Neural cell (in vitro differentiated cells): ENCODE measurements around the gene PCBP4. TPM values are rescaled to one million over a fixed set of nuclear protein-coding genes. Genes with fewer than 3 reads are reported as not detected.

Experiments used
- H2AFZ ChIP-seq: fragments of 200-600, 300-800 bp; sonication (generic), shearing (Covaris generic); 2 replicates; pipeline ENCODE4 v1.6.0; 2014; ENCODE audit warnings: low read depth, mild to moderate bottlenecking, antibody characterized with exemption, low read length, moderate library complexity
- H3F3A ChIP-seq: fragments of 200-600 bp; shearing (Covaris generic); 2 replicates; pipeline ENCODE4 v1.6.1; 2016; ENCODE audit warnings: mild to moderate bottlenecking, moderate library complexity, mixed read lengths, antibody characterized with exemption, low read length; ENCODE audit not compliant: insufficient read depth, poor library complexity, severe bottlenecking
- H3K27ac ChIP-seq: fragments of 200-600, 300-800 bp; sonication (generic), shearing (Covaris generic); 2 replicates; pipeline ENCODE4 v1.5.1; 2014; ENCODE audit warnings: mild to moderate bottlenecking, low read length, moderate library complexity
- H3K27me3 ChIP-seq: fragments of 300-800, 200-600 bp; sonication (generic), shearing (Covaris generic); 2 replicates; pipeline ENCODE4 v1.6.0; 2014; ENCODE audit warnings: mild to moderate bottlenecking, low read depth, low read length, moderate library complexity; ENCODE audit not compliant: insufficient read depth
- H3K36me3 ChIP-seq: fragments of 300-800, 200-600 bp; sonication (generic), shearing (Covaris generic); 2 replicates; pipeline ENCODE4 v1.5.1; 2014; ENCODE audit warnings: mild to moderate bottlenecking, antibody characterized with exemption, low read length, moderate library complexity; ENCODE audit not compliant: insufficient read depth
- H3K4me2 ChIP-seq: fragments of 300-800, 200-600 bp; sonication (generic), shearing (Covaris generic); 2 replicates; pipeline ENCODE4 v1.6.0; 2014; ENCODE audit warnings: mild to moderate bottlenecking, low read length
- H3K4me3 ChIP-seq: fragments of 300-800, 200-600 bp; sonication (generic), shearing (Covaris generic); 2 replicates; pipeline ENCODE4 v1.5.1; 2014; ENCODE audit warnings: mild to moderate bottlenecking, low read length, moderate library complexity
- H3K79me2 ChIP-seq: fragments of 200-600 bp; shearing (Covaris generic); replicated peaks from 2 replicates; pipeline ENCODE4 v1.6.0; 2014; ENCODE audit warnings: mild to moderate bottlenecking, low read length, moderate library complexity; ENCODE audit not compliant: insufficient read depth
- H3K9ac ChIP-seq: fragments of 300-800, 200-600 bp; sonication (generic), shearing (Covaris generic); 2 replicates; pipeline ENCODE4 v1.6.1; 2016; ENCODE audit warnings: mild to moderate bottlenecking, low read length, mixed read lengths
- H3K9me2 ChIP-seq: fragments of 200-600 bp; shearing (Covaris generic); 2 replicates; pipeline ENCODE4 v1.6.1; 2016; ENCODE audit warnings: mild to moderate bottlenecking, low read length, mixed read lengths; ENCODE audit not compliant: insufficient read depth
- H3K9me3 ChIP-seq: fragments of 200-600, 300-800 bp; sonication (generic), shearing (Covaris generic); 2 replicates; pipeline ENCODE4 v1.6.1; 2016; ENCODE audit warnings: mild to moderate bottlenecking, mixed run types, low read length, moderate library complexity, mixed read lengths
- H4K20me1 ChIP-seq: fragments of 200-600 bp; shearing (Covaris generic); 2 replicates; pipeline ENCODE4 v1.6.1; 2016; ENCODE audit warnings: mild to moderate bottlenecking, mixed run types; ENCODE audit not compliant: insufficient read depth
- CTCF ChIP-seq: fragments of 450-650 bp; IDR thresholded peaks from 2 replicates; pipeline ENCODE4 v1.5.1; 2014; ENCODE audit warnings: antibody characterized with exemption, mild to moderate bottlenecking, moderate library complexity; ENCODE audit not compliant: poor library complexity, severe bottlenecking
- EP300 ChIP-seq: fragments of 450-650 bp; conservative IDR thresholded peaks from 2 replicates; pipeline ENCODE4 v1.6.1; 2014; ENCODE audit warnings: antibody characterized with exemption, mild to moderate bottlenecking, moderate library complexity; ENCODE audit not compliant: poor library complexity, severe bottlenecking
- EZH2 ChIP-seq: fragments of 200-600, 300-800 bp; shearing (Covaris generic), sonication (generic); IDR thresholded peaks from 2 replicates; pipeline ENCODE4 v1.6.1; 2014; ENCODE audit warnings: antibody characterized with exemption, low read length, borderline replicate concordance, mild to moderate bottlenecking; ENCODE audit not compliant: insufficient read depth, poor library complexity, severe bottlenecking
- MXI1 ChIP-seq: fragments of 450-650 bp; conservative IDR thresholded peaks from 2 replicates; pipeline ENCODE4 v1.6.1; 2014; ENCODE audit warnings: antibody characterized with exemption, mild to moderate bottlenecking; ENCODE audit not compliant: poor library complexity, severe bottlenecking
- POLR2AphosphoS5 ChIP-seq: IDR thresholded peaks from 2 replicates; pipeline ENCODE4 v1.6.1; 2012
- RAD21 ChIP-seq: fragments of 450-650 bp; conservative IDR thresholded peaks from 2 replicates; pipeline ENCODE4 v1.6.1; 2014; ENCODE audit warnings: antibody characterized with exemption, mild to moderate bottlenecking, moderate library complexity
- REST ChIP-seq: IDR thresholded peaks from 2 replicates; pipeline ENCODE4 v1.6.1; 2012; ENCODE audit warnings: borderline replicate concordance
- TAF1 ChIP-seq: IDR thresholded peaks from 2 replicates; pipeline ENCODE4 v1.6.1; 2012; ENCODE audit warnings: low read depth
- polyA plus RNA-seq: library from polyadenylated mRNA; depleted of rRNA; stranded (reverse); fragments of >200 nt; gene quantifications from 2 replicates; pipeline ENCODE4 v1.2.3, GENCODE V29; 2014

The PCBP4 gene
- polyA plus RNA-seq, 1 donor from 2014 or later: 251 TPM

GRCh38 chr3:51949121-51949520, 18.1 kb downstream of the PCBP4 start:
- Histone ChIP-seq H3K9me3 (no peaks in the 10 kb centered on the region), H3K9me2 (no peaks in the 10 kb centered on the region), H3K27ac (no peak overlapping the region), H4K20me1 (no peaks in the 10 kb centered on the region), H3K36me3 (no peaks in the 10 kb centered on the region), H3K27me3 (no peaks in the 10 kb centered on the region), H3K79me2 (no peaks in the 10 kb centered on the region), H3K9ac (no peak overlapping the region), H2AFZ (no peak overlapping the region), H3F3A (no peaks in the 10 kb centered on the region), H3K4me3 (no peak overlapping the region), H3K4me2 (no peak overlapping the region)
- TF ChIP-seq TAF1 (no peak), EZH2 (no peak), EP300 (no peak), RAD21 (no peak), REST (no peak), POLR2AphosphoS5 (no peak)

GRCh38 chr3:51948016-51948580, 19.2 kb downstream of the PCBP4 start:
- H2AFZ ChIP-seq: no peak overlapping the region
- H3K27me3 ChIP-seq: no peaks in the 10 kb centered on the region
- H4K20me1 ChIP-seq: no peaks in the 10 kb centered on the region
- H3K36me3 ChIP-seq: no peaks in the 10 kb centered on the region
- no peaks in the 10 kb centered on the region for H3K79me2 ChIP-seq
- H3K27ac ChIP-seq: no peak overlapping the region
- no peak overlapping the region for H3K4me2 ChIP-seq
- H3K9me3 ChIP-seq: no peaks in the 10 kb centered on the region
- no peaks in the 10 kb centered on the region for H3K9me2 ChIP-seq
- no peak overlapping the region for H3K9ac ChIP-seq
- TF ChIP-seq MXI1 (no peak), TAF1 (no peak), POLR2AphosphoS5 (no peak), REST (no peak), RAD21 (no peak), CTCF (no peak), EZH2 (no peak), EP300 (no peak)
- H3F3A ChIP-seq: no peaks in the 10 kb centered on the region
- H3K4me3 ChIP-seq: no peak overlapping the region
